Peyer's patch (tissue), 4 donors: Measurements from ENCODE around the gene COL3A1. TPM values are rescaled to one million over a fixed set of nuclear protein-coding genes. Genes with fewer than 3 reads are reported as not detected.

Experiments used
- DNase-seq, 3 donors: peaks; one replicate each; pipeline ENCODE4 v3.0.0-alpha.2; 2017 to 2019
- H3K27ac ChIP-seq, 4 donors: fragments of 200-600 bp; sonication (generic); one replicate each; pipeline ENCODE4 v1.5.1; 2016 to 2019
- H3K27me3 ChIP-seq, 2 donors: fragments of 200-600 bp; sonication (generic); one replicate each; pipeline ENCODE4 v1.5.1; 2019
- H3K36me3 ChIP-seq, 3 donors: fragments of 200-600 bp; sonication (generic); one replicate each; pipeline ENCODE4 v1.5.1; 2016 to 2019
- H3K4me1 ChIP-seq, 4 donors: fragments of 200-600 bp; sonication (generic); one replicate each; pipeline ENCODE4 v1.5.1; 2016 to 2019
- H3K4me3 ChIP-seq, 4 donors: fragments of 200-600 bp; sonication (generic); 1 replicate in 3 of 4; 2 replicates in 1 of 4; pipeline ENCODE4 v1.5.1; 2016 to 2019; ENCODE audit warnings: mild to moderate bottlenecking in 1 of 4
- H3K9me3 ChIP-seq, 4 donors: fragments of 200-600 bp; sonication (generic); one replicate each; pipeline ENCODE4 v1.5.1; 2016 to 2019; ENCODE audit warnings: mild to moderate bottlenecking in 1 of 4
- POLR2A ChIP-seq, 2 donors: fragments of 450-650 bp; IDR thresholded peaks; one replicate each; pipeline ENCODE4 v1.5.1; 2017; ENCODE audit warnings: antibody characterized with exemption in 2 of 2, mild to moderate bottlenecking in 2 of 2, moderate library complexity in 2 of 2
- small RNA-seq, 2 donors: library from RNA; depleted of rRNA; stranded (forward); fragments of <200 nt; gene quantifications; one replicate each; pipeline ENCODE3, GENCODE V24; 2016
- total RNA-seq, 4 donors: library from RNA; depleted of rRNA; stranded (reverse); fragments of >200 nt; gene quantifications; one replicate each; pipeline ENCODE4 v1.1.0, GENCODE V29; 2016
- TF ChIP-seq, protein P1 (sequence below), 6 experiments: fragments of 450-650 bp in 4 of 6; fragments of 200-600 bp in 2 of 6; sonication (generic) in 1 of 6; IDR thresholded peaks; one replicate each; pipeline ENCODE4 v1.5.1; 2017 to 2019; ENCODE audit warnings: antibody characterized with exemption in 6 of 6, mild to moderate bottlenecking in 3 of 6, moderate library complexity in 1 of 6

The COL3A1 gene
- total RNA-seq, 4 donors from 2014 or later = 33.9 to 317 (median 69.9) TPM

- TF ChIP-seq POLR2A (IDR thresholded peaks at IDR 0.05) = no peak
- TF ChIP-seq, protein P1, sequence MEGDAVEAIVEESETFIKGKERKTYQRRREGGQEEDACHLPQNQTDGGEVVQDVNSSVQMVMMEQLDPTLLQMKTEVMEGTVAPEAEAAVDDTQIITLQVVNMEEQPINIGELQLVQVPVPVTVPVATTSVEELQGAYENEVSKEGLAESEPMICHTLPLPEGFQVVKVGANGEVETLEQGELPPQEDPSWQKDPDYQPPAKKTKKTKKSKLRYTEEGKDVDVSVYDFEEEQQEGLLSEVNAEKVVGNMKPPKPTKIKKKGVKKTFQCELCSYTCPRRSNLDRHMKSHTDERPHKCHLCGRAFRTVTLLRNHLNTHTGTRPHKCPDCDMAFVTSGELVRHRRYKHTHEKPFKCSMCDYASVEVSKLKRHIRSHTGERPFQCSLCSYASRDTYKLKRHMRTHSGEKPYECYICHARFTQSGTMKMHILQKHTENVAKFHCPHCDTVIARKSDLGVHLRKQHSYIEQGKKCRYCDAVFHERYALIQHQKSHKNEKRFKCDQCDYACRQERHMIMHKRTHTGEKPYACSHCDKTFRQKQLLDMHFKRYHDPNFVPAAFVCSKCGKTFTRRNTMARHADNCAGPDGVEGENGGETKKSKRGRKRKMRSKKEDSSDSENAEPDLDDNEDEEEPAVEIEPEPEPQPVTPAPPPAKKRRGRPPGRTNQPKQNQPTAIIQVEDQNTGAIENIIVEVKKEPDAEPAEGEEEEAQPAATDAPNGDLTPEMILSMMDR (IDR thresholded peaks at IDR 0.05) = no peak
- no peak overlapping the region for H3K4me3 ChIP-seq
- DNase-seq = no peak
- H3K27me3 ChIP-seq = no peaks in the 10 kb centered on the region
- peaks cover 0 to 6% (median 0%) of the 10 kb centered on the region in 3 donors for H3K36me3 ChIP-seq
- no peaks in the 10 kb centered on the region for H3K9me3 ChIP-seq
- no peak overlapping the region for H3K27ac ChIP-seq
- H3K4me1 ChIP-seq = no peaks in the 10 kb centered on the region
These were observed 86.0 kb downstream of the COL3A1 start for GRCh38 chr2:189060096-189060642.

Small RNA genes within 50 kb of the gene (small RNA-seq; reads per million reads assigned to genes)
- 0.18 to 0.51 reads per million in 2 donors for gene MIR1245A

Other genes starting within 250 kb of the COL3A1 start
- gene COL5A2, start 205.4 kb downstream of the COL3A1 start, total RNA-seq = 10 to 100 TPM; 10.2 to 53.6 (median 12.2) TPM